HepG2 (cell line): ENCODE measurements around the gene BTN1A1.

Experiments used
- BHLHE40 ChIP-seq: IDR thresholded peaks from 2 replicates; pipeline ENCODE4 v1.6.1; 2011; ENCODE audit warnings: low read length, improper control_type of control experiment
- ZNF224 ChIP-seq: sonication (generic); formaldehyde crosslinking; IDR thresholded peaks from 2 replicates; pipeline ENCODE4 v1.5.0; 2020; ENCODE audit warnings: mild to moderate bottlenecking, missing genetic modification reagents

DNA sequence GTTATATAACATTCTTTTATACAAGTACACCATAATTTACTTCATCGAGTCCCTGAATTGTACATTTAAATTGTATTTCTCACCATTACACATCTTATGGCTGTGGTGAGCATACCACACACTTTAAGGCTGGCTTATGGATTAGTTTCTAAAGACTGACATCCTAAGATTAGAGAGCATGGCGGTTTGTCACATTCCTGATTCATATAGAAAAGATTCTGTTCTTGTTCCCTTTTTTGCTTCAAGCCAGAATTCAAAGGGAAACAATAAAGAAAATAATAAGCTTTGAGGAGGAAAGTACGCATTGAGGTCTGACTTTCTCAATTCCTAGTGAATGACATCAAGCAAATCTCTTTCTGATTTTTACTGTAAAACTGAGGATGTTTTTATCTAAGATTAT is 2.5 kb downstream of the BTN1A1 start:
- no peak for TF ChIP-seq BHLHE40
- no peak for TF ChIP-seq ZNF224 (CRISPR knock-in tag)
